NOMO-1 treated with DMSO at 0.1 percent for 48 hours (cell line): ENCODE measurements around the gene JPT2.

ENCODE experiments used
- DNase-seq: peaks from one replicate; lab custom pipeline; 2025; ENCODE audit not compliant: unreplicated experiment; lab: John Stamatoyannopoulos, UW

Gene JPT2

DNA sequence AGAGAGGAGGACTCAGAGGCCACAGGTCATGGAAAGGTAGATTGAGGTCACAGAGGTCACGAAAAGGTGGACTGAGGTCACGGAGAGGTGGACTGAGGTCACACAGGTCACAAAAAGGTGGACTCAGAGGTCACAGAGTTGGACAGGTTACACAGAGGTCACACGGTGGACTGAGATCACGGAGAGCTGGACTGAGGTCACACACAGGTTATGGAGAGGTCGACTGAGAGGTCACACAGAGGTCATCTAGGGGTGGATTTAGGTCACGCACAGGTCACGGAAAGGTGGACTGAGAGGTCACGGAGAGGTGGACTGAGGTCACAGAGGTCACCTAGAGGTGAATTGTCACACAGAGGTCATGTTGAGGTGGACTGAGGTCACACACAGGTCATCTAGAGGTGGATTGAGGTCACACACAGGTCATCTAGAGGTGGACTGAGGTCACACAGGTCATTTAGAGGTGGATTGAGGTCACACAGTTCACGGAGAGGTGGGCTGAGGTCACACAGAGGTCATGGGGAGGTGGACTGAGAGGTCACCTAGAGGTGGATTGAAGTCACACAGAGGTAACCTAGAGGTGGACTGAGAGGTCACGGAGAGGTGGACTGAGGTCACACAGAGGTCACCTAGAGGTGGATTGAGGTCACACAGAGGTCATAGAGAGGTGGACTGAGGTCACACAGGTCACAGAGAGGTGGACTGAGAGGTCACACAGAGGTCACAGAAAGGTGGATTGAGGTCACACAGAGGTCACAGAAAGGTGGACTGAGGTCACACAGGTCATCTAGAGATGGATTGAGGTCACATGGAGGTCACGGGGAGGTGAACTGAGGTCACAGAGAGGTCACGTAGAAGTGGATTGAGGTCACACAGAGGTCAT lies 26.7 kb upstream of the JPT2 start:
- no peak for DNase-seq

DNA sequence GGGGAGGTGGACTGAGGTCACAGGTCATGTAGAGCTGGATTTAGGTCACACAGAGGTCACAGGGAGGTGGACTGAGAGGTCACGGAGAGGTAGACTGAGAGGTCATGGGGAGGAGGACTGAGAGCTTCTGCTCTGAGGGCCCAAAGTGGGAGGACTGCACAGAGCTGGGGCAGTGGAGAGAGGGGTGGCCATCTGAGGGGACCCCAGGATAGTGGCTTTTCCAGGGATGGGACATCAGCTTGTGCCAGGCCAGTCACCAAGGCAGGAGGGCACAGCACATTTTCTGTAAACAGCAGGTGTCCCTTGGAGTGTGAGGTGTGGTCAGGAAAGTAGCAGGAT lies 26.1 kb upstream of the JPT2 start:
- DNase-seq = no peak

DNA sequence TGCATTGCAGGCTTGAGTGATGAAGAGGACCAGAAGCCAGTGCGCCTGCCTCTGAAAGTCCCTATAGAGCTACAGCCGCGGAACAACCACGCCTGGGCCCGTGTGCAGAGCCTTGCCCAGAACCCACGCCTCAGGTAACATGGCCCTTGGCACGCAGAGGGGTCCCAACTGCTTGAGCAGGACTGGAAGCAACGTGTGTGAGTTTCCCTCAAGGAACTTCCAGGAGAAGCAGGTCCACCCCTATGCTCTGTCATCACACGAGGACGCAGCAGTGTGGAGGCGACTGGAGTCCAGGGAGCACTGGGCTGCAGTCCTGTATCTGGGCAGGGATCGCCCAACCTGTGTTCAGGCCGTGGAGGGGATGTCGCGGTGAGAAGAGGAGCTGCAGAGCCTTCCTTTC lies 25.1 kb upstream of the JPT2 start:
- DNase-seq = no peak

DNA sequence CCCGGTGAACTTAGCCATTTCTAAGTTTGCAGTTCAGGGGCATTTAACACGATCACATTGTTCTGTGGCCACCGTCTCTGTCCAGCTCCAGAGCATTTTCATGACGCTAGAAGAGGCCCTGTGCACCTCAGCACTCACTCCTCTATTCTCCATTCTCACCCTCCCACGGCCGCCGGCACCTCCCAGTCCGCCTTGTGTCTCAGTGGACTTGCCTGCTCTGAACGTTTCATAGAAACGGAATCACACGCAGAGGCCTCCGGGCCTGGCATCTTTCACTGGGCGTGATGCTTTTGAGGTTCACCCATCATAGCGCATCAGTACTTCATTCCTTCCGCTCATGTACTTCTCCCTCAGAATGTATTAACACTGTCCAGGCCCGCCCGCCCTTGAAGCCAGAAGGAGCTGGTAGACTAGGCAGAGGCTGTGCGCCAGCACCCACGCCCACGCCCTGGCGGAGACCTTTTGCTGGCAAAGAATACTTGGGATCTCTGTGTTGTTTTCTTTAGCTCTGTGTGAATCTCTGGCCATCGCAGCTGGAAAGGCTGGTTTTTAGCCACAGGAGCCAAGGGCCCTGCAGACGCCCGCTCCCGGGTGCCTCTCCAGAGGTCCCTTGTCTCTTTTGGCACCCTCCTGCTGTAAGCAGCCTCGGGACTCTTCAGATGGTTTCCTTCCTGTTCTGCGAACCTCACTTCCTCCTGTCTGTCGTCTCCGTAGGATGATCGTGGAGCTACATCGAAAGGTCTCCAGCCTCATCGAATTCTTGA lies 23.4 kb upstream of the JPT2 start:
- no peak for DNase-seq

DNA sequence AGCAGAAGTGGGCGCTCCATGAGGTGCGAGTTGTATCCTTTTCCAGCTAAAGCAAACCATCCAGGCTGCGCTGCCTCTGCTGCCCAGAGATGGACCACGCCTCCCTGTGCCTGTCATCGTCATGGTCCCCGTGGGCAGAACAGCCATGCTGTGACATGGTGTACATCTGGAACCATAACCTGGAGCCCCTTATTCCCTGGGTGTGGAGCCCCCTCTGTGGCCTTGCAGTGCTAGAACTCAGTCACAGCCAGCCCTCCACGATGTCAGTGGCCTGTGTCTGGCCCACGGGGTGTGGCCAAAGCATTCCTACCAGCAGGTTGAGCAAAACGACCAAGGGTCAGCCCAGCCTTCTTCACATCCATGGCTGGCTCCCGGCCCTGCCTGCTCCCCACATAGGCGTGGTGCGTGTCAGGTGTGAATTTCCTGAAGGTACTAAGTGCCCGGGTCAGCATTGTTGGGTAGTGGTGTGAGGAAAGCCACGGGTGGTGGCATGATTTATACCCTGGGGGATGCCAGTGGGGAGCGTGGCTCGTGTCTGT lies 22.7 kb upstream of the JPT2 start:
- DNase-seq = no peak

DNA sequence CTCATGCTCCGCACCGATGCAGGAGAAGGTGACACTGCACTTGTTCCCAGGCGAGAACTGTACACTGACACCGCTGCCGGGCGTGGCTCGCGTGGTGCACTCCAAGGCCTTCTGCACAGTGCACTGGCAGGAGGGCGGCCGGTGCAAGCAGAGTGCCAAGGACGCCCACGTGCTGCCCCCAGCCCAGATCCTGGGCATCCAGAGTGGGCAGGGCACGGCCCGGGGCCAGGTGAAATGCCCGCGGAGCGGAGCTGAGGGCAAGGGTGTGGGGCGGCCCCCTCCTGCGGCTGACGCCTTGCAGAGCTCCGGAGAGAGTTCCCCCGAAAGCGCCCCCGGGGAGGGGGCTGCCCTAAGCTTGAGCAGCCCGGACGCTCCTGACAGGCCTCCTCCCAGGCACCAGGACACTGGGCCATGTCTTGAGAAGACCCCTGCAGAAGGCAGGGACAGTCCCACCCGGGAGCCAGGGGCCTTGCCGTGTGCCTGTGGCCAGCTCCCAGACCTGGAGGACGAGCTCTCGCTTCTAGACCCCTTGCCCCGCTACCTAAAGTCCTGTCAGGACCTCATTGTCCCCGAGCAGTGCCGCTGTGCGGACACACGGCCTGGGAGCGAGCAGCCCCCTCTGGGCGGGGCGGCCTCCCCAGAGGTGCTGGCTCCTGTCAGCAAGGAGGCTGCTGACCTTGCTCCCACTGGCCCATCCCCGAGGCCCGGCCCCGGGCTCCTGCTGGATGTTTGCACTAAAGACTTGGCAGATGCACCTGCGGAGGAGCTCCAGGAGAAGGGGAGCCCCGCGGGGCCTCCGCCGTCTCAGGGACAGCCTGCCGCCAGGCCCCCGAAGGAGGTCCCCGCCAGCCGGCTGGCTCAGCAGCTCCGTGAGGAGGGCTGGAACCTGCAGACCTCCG lies 21.9 kb upstream of the JPT2 start:
- no peak for DNase-seq

DNA sequence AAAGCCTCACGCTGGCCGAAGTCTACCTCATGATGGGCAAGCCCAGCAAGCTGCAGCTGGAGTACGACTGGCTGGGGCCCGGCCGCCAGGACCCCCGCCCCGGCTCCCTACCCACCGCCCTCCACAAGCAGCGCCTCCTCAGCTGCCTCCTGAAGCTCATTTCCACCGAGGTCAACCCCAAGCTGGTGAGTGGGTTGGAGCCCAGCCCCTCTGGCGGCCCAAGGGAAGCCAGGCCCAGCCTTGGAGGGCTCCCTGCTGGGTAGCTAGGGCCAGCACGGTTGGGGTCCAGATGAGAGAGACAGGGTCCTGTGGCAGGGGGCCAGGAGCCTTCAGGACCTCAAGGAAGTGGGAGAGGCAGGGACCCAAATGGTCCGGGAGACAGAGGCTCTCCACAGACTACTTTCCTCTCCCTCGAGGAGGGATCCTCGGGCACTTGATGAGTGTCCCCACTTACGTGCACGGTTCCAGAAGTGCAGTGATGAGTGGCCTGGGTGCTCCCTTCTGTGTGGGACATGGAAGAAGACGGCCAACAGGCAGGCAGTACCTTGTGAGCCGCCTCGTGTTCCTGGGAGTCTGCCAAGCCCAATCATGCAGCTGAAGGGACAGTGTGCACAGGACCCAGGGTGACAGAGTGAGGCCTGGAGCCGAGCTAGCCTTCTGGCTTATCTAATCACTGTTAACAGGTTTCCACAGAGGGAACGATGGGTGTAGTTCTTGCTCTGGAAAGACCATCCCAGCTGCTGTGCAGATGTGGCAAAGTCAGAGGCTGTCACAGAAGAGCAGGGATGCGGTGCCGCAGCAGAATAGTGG lies 21.1 kb upstream of the JPT2 start:
- no peak for DNase-seq

DNA sequence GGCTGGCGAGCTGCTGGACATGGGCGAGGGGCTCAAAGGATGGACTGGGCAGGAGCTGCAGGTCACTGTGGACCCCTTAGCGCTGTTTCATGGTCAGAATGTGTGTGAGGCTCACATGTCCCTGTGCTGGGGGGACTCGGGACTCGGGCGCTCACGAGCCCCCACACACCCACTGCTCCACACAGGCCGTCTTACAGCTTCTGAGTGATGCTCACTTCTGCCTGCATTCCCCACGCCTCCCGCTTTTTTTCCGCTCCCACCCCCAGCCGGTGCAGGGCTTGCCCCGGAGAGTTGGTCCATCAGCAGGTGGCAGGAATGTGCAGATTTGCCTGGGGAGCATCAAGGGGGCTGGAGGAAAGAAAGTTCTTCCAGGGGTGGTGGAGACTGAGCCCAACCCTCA lies 20.2 kb upstream of the JPT2 start:
- no peak for DNase-seq

DNA sequence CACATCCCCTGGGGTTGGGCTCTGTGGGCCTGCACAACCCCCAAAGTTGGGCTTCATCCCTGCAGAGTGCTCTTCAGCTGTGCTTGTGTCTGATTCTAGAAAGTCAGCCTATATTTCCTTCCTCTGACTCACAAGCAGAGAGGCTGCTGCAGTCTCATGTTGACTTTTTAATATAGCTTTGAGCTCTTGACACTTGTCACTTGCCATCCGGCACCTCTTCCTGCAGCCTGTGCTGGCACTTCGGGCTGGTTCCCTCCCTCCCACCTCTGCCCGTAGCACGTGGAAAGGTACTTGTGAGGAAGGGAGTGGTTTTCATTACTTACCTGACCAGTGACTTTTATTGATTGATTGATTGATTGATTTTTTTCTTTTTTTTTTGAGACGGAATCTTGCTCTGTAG lies 19.0 kb upstream of the JPT2 start:
- no peak for DNase-seq

DNA sequence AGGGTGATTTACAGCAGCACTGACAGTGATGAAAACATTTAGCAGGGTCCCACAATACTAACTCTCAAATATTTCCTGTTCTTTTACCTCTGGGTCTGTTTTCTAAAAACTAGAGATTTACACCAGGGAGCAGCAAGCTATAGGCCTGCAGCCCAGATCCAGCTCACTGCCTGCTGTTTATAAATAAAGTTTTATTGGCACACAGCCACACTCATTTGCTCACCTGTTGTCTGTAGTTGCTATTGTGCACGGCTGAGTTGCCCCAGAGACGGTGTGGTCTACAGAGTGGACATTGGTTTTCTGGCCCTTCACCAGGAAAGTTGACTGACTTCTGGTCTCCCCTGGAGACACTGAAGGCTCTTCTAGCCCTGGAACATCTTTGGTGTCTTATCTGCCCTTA lies 16.3 kb upstream of the JPT2 start:
- no peak for DNase-seq

DNA sequence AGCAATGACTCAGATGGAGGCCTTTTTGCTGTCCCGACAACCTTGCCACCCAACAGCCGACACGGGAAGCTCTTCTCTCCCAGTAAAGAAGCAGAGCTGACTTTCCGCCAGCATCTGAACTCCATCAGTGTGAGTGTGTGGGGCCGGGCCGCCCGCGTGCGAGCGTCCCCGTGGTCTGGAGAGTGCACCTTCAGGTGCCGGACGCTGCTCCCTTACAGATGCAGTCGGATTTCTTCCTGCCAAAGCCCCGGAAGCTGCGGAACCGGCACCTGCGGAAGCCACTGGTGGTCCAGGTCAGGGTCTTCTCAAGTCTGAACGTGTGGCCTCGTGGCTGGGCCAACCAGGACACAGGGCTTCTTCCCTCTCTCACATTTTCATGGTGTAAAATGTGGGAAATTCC lies 15.5 kb upstream of the JPT2 start:
- DNase-seq = no peak

DNA sequence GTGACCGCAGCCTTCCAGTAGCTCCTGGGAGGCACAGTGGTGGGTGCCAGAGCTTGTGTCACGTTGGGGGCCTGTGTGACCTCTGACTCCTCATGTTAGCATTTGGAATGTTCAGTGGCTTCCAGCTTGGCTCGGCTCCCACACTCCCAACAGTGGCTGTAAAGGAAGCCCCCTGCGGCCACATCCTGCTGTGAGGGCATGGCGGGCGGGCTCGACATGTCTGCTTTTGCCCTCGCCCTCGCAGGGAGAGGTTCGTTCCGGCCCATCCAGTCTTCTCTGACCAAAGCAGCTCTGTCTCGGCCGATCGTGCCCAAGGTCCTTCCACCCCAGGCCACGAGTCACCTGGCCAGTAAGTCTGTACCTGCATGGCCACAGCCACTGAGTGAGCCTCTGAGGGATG lies 12.2 kb upstream of the JPT2 start:
- DNase-seq = no peak

DNA sequence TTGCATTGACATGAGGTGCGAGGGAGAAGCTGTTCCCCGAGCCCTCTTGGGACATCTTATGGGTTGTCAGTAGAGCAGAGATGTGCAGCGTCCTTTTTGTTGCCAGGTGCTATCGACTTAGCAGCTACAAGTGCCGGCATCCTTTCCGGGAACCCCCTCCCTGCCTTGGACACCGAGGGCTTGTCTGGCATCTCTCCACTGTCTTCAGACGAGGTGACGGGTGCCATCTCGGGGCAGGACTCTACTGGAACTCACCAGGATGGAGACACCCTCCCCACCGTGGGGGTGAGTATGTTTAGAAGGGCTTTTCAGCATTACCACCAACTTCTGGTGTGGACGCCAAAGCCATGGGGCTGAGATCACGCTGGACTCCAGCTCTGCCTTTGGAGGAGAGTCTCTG lies 11.8 kb upstream of the JPT2 start:
- no peak for DNase-seq

DNA sequence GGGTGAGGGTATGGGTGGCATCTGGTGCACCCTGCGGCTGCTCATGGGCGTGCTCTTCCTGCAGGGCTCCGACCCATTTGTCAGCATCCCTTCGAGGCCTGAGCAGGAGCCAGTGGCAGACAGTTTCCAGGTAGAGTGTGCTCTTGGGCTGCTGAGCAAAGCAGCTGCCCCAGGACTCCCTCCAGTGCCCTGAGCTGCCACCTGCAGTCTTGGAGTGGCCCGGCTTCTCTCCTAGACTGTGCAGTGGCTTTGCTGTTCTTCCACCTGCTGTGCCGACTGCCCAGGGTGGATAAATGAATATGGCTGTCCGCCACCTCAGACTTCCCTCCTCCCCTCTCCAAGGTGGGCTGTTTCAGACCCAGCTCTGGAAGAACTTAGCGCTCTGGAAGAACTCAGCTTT lies 10.8 kb upstream of the JPT2 start:
- DNase-seq = no peak

DNA sequence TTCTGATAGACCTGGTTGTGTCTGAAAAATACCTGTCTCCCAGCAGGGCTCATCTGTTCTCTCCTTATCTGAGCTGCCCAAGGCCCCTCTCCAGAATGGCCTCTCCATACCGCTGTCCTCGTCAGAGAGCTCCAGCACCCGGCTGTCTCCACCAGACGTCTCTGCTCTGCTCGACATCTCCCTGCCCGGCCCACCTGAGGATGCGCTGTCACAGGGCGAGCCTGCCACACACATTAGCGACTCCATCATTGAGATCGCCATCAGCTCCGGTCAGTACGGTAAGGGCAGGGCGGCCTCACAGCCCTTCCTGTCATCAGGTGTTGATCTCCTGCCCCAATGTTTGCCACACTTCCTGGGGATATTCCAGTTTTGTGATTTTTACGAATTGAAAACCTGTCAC lies 10.2 kb upstream of the JPT2 start:
- DNase-seq = no peak

DNA sequence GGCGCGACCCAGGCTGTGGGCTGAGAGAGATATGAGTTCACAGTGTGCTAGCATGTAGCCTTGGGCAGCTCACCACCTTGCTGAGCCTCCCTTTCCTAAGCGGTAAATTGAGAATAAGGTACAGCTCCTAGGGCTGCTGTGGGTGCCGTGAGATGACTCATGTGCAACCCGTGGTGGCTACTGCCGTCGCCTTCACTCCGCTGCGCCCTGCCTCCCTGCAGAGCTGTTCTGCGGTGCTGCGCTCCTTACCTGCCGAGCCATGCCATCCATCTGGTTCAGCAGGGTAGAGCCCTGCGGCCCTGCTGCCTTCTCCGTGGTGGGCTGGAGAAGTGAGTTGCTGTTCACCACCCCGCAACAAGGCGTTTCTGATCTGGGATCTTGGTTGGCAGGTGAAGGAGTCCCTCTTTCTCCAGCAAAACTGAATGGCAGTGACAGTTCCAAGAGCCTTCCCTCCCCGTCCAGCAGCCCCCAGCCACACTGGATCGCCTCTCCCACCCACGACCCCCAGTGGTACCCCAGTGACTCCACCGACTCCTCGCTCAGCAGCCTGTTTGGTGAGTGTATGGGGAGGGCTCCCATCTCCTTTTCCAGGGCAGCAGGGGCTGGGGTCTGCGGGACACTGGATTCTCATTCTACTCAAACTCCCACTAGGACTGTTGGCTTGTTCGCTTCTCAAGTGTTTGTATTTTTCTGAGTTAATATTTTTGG lies 9.3 kb upstream of the JPT2 start:
- no peak for DNase-seq

DNA sequence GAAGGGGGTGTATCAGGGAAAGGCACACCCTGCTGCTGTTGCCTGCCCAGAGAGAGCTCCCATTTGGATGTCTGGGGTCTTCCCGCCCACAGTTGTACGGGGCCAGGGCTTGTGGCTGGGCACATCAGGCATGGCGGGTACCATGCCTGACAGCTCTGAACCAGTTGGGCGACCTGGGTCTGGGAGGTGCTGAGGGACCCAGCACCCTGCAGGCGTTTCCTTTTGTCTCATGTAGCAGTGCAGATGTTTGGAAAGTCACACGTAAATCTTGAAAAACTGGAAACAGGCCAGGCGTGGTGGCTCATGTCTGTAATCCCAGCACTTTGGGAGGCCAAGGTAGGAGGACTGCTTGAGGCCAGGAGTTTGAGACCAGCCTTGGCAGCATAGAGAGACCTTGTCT lies 8.4 kb upstream of the JPT2 start:
- no peak for DNase-seq

DNA sequence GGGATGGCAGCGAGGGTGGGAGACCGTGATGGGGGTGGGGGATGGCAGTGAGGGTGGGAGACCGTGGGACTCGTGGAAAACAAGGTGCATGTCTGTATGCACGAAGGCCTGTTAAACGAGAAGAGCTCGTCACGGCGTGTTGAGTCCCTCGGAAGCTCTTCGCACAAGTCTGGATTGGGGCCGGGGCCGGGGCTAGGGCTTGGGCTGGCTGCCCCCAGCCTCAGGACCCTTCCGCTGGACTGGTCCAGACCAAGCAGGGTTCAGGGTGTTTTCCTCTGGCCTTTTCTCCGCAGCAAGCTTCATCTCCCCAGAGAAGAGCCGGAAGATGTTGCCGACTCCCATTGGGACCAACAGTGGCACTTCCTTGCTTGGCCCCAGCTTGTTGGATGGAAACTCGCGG lies 7.7 kb upstream of the JPT2 start:
- no peak for DNase-seq

DNA sequence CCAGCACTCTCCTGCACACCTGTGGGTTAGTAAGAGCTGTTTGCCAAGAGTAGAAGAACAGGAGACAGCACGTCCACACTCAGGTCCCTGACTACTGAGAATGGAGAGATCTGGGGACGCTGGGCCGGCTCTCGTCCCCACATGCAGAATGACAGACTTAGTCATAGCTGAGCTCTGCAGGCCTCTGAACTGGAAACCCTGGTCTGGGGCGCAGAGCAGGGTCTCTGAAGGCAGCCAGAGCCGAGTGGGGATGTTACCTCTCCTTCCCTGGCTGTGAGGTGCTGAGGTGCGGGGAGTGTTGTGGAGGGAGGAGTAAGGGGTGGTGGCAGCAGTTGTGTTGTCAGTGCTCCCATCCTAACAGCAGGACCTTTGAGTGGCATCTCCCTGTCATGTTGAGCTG lies 7.2 kb upstream of the JPT2 start:
- no peak for DNase-seq
